HUES6 (cell line): ENCODE measurements around the gene BCAS4.

ENCODE experiments used
- H3K27ac ChIP-seq: 2 replicates; pipeline ENCODE4 v1.7.0; 2013; ENCODE audit warnings: low read depth, mild to moderate bottlenecking, low read length, inconsistent platforms
- H3K27me3 ChIP-seq: 2 replicates; pipeline ENCODE4 v1.6.1; 2013; ENCODE audit warnings: low read length; ENCODE audit not compliant: control insufficient read depth, insufficient read depth
- H3K36me3 ChIP-seq: 2 replicates; pipeline ENCODE4 v1.6.1; 2013; ENCODE audit warnings: low read length; ENCODE audit not compliant: control insufficient read depth, insufficient read depth
- H3K4me1 ChIP-seq: 2 replicates; pipeline ENCODE4 v1.6.1; 2013; ENCODE audit warnings: low read length; ENCODE audit not compliant: control insufficient read depth, insufficient read depth
- H3K4me3 ChIP-seq: 2 replicates; pipeline ENCODE4 v1.5.1; 2013; ENCODE audit warnings: low read depth, low read length
- H3K9ac ChIP-seq: one replicate; pipeline ENCODE4 v1.6.1; 2013; ENCODE audit warnings: mild to moderate bottlenecking, low read length
- H3K9me3 ChIP-seq: 2 replicates; pipeline ENCODE4 v1.6.1; 2013; ENCODE audit warnings: low read depth, low read length; ENCODE audit not compliant: control insufficient read depth, insufficient read depth

BCAS4 gene

GRCh38 chr20:50813801-50814200 is 18.9 kb downstream of the BCAS4 start:
- H3K9me3 ChIP-seq, result no peaks in the 10 kb centered on the region
- no peak overlapping the region for H3K4me3 ChIP-seq
- H3K36me3 ChIP-seq, result no peaks in the 10 kb centered on the region
- no peak overlapping the region for H3K9ac ChIP-seq
- H3K27me3 ChIP-seq, result no peaks in the 10 kb centered on the region
- H3K4me1 ChIP-seq, result peaks cover 10% of the 10 kb centered on the region
- H3K27ac ChIP-seq, result no peak overlapping the region

GRCh38 chr20:50814438-50815161 is 19.7 kb downstream of the BCAS4 start:
- H3K4me1 ChIP-seq, result peaks cover 10% of the 10 kb centered on the region
- no peaks in the 10 kb centered on the region for H3K9me3 ChIP-seq
- no peaks in the 10 kb centered on the region for H3K27me3 ChIP-seq
- no peak overlapping the region for H3K27ac ChIP-seq
- no peak overlapping the region for H3K4me3 ChIP-seq
- H3K36me3 ChIP-seq, result no peaks in the 10 kb centered on the region
- no peak overlapping the region for H3K9ac ChIP-seq

- Histone ChIP-seq H3K9ac (no peak overlapping the region), H3K4me1 (peaks cover 10% of the 10 kb centered on the region), H3K4me3 (no peak overlapping the region), H3K27ac (no peak overlapping the region), H3K27me3 (no peaks in the 10 kb centered on the region), H3K36me3 (no peaks in the 10 kb centered on the region), H3K9me3 (no peaks in the 10 kb centered on the region)
Observed at GRCh38 chr20:50815162-50815989, 20.5 kb downstream of the BCAS4 start.

- Histone ChIP-seq H3K4me1 (peaks cover 15% of the 10 kb centered on the region), H3K4me3 (no peak overlapping the region), H3K36me3 (no peaks in the 10 kb centered on the region), H3K9me3 (no peaks in the 10 kb centered on the region), H3K9ac (peak overlapping the region; percentile 61), H3K27ac (peak overlapping the region; percentile 87; the same call in 1 of the 2 replicates), H3K27me3 (no peaks in the 10 kb centered on the region)
Observed at GRCh38 chr20:50817776-50818172, 22.9 kb downstream of the BCAS4 start.

- no peaks in the 10 kb centered on the region; the same call in 1 of the 2 replicates for H3K9me3 ChIP-seq
- H3K27me3 ChIP-seq, result no peaks in the 10 kb centered on the region
- H3K4me1 ChIP-seq, result peaks cover 15% of the 10 kb centered on the region
- no peak overlapping the region for H3K27ac ChIP-seq
- H3K4me3 ChIP-seq, result no peak overlapping the region
- H3K36me3 ChIP-seq, result no peaks in the 10 kb centered on the region
- no peak overlapping the region for H3K9ac ChIP-seq
Observed at GRCh38 chr20:50819349-50819748, 24.5 kb downstream of the BCAS4 start.

- Histone ChIP-seq H3K27ac (no peak overlapping the region), H3K4me3 (no peak overlapping the region), H3K27me3 (no peaks in the 10 kb centered on the region), H3K9ac (no peak overlapping the region), H3K4me1 (peaks cover 15% of the 10 kb centered on the region), H3K9me3 (no peaks in the 10 kb centered on the region; the same call in 1 of the 2 replicates), H3K36me3 (no peaks in the 10 kb centered on the region)
Observed at GRCh38 chr20:50820515-50821256, 25.8 kb downstream of the BCAS4 start.

GRCh38 chr20:50821257-50821921 is 26.5 kb downstream of the BCAS4 start:
- Histone ChIP-seq H3K4me3 (no peak overlapping the region), H3K9ac (no peak overlapping the region), H3K36me3 (no peaks in the 10 kb centered on the region), H3K27ac (no peak overlapping the region), H3K27me3 (no peaks in the 10 kb centered on the region), H3K4me1 (peaks cover 15% of the 10 kb centered on the region), H3K9me3 (no peaks in the 10 kb centered on the region; the same call in 1 of the 2 replicates)

GRCh38 chr20:50821994-50822393 is 27.1 kb downstream of the BCAS4 start:
- Histone ChIP-seq H3K27me3 (no peaks in the 10 kb centered on the region), H3K27ac (no peak overlapping the region), H3K4me3 (no peak overlapping the region), H3K9ac (no peak overlapping the region), H3K9me3 (no peaks in the 10 kb centered on the region; the same call in 1 of the 2 replicates), H3K4me1 (peaks cover 15% of the 10 kb centered on the region), H3K36me3 (no peaks in the 10 kb centered on the region)

GRCh38 chr20:50823319-50823718 is 28.5 kb downstream of the BCAS4 start:
- Histone ChIP-seq H3K27me3 (no peaks in the 10 kb centered on the region), H3K9me3 (no peaks in the 10 kb centered on the region; the same call in 1 of the 2 replicates), H3K36me3 (no peaks in the 10 kb centered on the region), H3K27ac (no peak overlapping the region), H3K4me1 (peaks cover 9% of the 10 kb centered on the region), H3K9ac (no peak overlapping the region), H3K4me3 (no peak overlapping the region)

GRCh38 chr20:50824137-50824536 is 29.3 kb downstream of the BCAS4 start:
- no peak overlapping the region for H3K4me3 ChIP-seq
- no peaks in the 10 kb centered on the region for H3K27me3 ChIP-seq
- H3K4me1 ChIP-seq, result peaks cover 9% of the 10 kb centered on the region; the same call in 1 of the 2 replicates
- no peaks in the 10 kb centered on the region for H3K36me3 ChIP-seq
- H3K9me3 ChIP-seq, result no peaks in the 10 kb centered on the region; the same call in 1 of the 2 replicates
- H3K27ac ChIP-seq, result no peak overlapping the region
- no peak overlapping the region for H3K9ac ChIP-seq
